ENCODE results near the gene P3R3URF.

Gene P3R3URF

DNA sequence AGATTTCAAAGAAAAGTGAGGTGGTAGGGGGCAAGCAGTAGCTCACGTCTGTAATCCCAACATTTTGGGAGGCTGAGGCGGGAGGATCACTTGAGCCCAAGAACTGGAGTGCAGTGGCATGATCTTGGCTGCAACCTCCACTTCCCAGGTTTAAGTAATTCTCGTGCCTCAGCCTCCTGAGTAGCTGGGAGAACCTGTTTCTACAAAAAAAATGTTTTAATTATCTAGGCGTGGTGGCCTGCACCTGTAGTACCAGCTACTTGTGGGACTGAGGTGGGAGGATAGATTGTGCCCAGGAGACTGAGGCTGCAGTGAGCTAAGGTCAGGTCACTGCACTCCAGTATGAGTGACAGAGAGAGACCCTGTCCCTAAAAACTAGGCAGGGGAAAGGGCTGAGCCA, 4.0 kb downstream of the P3R3URF start:
- H3K4me2 ChIP-seq (ENCODE audit: low read depth, low read length, poor library complexity, severe bottlenecking): no peak overlapping the region
- H3K27me3 ChIP-seq (ENCODE audit: low read length): no peaks in the 10 kb centered on the region
- no peak overlapping the region for H3K27ac ChIP-seq (ENCODE audit: low read depth, low read length)
- no peaks in the 10 kb centered on the region for H3F3A ChIP-seq (ENCODE audit: insufficient read depth)
- H3K79me2 ChIP-seq (ENCODE audit: insufficient read depth, low read length): no peaks in the 10 kb centered on the region
- no peaks in the 10 kb centered on the region for H3K9me3 ChIP-seq (ENCODE audit: insufficient read depth, low read length)
- H3K36me3 ChIP-seq (ENCODE audit: low read length): no peaks in the 10 kb centered on the region
- TF ChIP-seq, protein P1, sequence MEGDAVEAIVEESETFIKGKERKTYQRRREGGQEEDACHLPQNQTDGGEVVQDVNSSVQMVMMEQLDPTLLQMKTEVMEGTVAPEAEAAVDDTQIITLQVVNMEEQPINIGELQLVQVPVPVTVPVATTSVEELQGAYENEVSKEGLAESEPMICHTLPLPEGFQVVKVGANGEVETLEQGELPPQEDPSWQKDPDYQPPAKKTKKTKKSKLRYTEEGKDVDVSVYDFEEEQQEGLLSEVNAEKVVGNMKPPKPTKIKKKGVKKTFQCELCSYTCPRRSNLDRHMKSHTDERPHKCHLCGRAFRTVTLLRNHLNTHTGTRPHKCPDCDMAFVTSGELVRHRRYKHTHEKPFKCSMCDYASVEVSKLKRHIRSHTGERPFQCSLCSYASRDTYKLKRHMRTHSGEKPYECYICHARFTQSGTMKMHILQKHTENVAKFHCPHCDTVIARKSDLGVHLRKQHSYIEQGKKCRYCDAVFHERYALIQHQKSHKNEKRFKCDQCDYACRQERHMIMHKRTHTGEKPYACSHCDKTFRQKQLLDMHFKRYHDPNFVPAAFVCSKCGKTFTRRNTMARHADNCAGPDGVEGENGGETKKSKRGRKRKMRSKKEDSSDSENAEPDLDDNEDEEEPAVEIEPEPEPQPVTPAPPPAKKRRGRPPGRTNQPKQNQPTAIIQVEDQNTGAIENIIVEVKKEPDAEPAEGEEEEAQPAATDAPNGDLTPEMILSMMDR (IDR thresholded peaks at IDR 0.05; ENCODE audit: insufficient read depth, low read length, poor library complexity, severe bottlenecking): no peak
- H3K9me2 ChIP-seq (replicated peaks; ENCODE audit: insufficient read depth, low read length): no peaks in the 10 kb centered on the region
- H2AFZ ChIP-seq (ENCODE audit: low read depth, low read length, severe bottlenecking): no peak overlapping the region
- H3K4me3 ChIP-seq (ENCODE audit: insufficient read depth, low read length, poor library complexity, severe bottlenecking): no peak overlapping the region
- H4K20me1 ChIP-seq (ENCODE audit: low read depth, low read length): no peaks in the 10 kb centered on the region
- no peak overlapping the region for H3K9ac ChIP-seq (ENCODE audit: low read length)

DNA sequence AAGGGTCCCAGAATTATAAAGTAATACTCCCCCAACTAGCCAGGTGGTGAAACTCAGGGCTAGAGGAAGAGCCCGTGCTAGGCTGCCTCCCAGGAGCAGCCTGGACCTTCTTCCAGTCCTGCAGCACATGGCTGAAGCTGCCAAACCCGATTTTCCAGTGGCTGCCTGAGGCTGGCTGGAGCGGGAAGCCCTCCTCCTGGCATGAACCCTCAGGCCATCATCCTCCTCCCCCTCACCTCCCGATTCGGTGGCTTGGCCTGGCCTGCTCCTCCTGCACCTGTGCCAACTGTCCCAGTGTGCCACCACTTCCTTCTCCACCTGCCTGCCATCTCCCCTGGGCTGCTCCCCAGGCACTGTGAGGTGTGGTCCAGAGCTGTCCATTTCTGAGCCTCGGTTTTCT, 4.4 kb downstream of the P3R3URF start:
- Histone ChIP-seq H3K9me3 (ENCODE audit: insufficient read depth, low read length) (no peaks in the 10 kb centered on the region), H3K36me3 (ENCODE audit: low read length) (no peaks in the 10 kb centered on the region), H3K9ac (ENCODE audit: low read length) (no peak overlapping the region), H3K4me3 (ENCODE audit: insufficient read depth, low read length, poor library complexity, severe bottlenecking) (no peak overlapping the region), H3K27ac (ENCODE audit: low read depth, low read length) (no peak overlapping the region), H4K20me1 (ENCODE audit: low read depth, low read length) (no peaks in the 10 kb centered on the region), H3K9me2 (replicated peaks; ENCODE audit: insufficient read depth, low read length) (no peaks in the 10 kb centered on the region), H3K79me2 (ENCODE audit: insufficient read depth, low read length) (no peaks in the 10 kb centered on the region), H3F3A (ENCODE audit: insufficient read depth) (no peaks in the 10 kb centered on the region), H2AFZ (ENCODE audit: low read depth, low read length, severe bottlenecking) (no peak overlapping the region), H3K27me3 (ENCODE audit: low read length) (no peaks in the 10 kb centered on the region), H3K4me2 (ENCODE audit: low read depth, low read length, poor library complexity, severe bottlenecking) (no peak overlapping the region)
- no peak for TF ChIP-seq EZH2phosphoT487 (conservative IDR thresholded peaks at IDR 0.05; ENCODE audit: low read length)
- TF ChIP-seq, protein P1 (IDR thresholded peaks at IDR 0.05; ENCODE audit: insufficient read depth, low read length, poor library complexity, severe bottlenecking): no peak

DNA sequence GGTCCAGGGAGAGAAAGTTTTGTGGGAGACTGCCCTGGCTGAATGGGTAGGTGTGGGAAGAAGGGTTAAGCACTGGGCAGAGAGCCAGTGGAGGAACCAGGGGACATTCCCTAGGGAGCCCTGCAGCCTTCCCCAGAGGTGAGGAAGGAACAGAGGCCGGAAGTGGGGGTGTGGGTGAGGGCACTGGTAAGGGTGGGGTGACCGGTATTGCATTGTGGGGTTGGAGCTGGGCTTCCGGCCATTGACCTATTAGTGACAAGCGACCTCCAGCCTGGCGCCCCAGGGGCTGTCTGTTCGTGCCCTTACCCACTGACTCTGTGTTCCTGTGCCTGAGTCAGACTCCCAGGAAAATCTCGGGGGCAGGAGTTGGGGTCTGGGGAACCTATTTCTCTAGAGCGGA, 4.9 kb downstream of the P3R3URF start:
- no peaks in the 10 kb centered on the region for H3K9me3 ChIP-seq (ENCODE audit: insufficient read depth, low read length)
- H3K9ac ChIP-seq (ENCODE audit: low read length): no peak overlapping the region
- no peaks in the 10 kb centered on the region for H3F3A ChIP-seq (ENCODE audit: insufficient read depth)
- H3K27me3 ChIP-seq (ENCODE audit: low read length): no peaks in the 10 kb centered on the region
- no peaks in the 10 kb centered on the region for H3K9me2 ChIP-seq (replicated peaks; ENCODE audit: insufficient read depth, low read length)
- no peaks in the 10 kb centered on the region for H3K36me3 ChIP-seq (ENCODE audit: low read length)
- no peak overlapping the region for H3K4me3 ChIP-seq (ENCODE audit: insufficient read depth, low read length, poor library complexity, severe bottlenecking)
- no peaks in the 10 kb centered on the region for H3K79me2 ChIP-seq (ENCODE audit: insufficient read depth, low read length)
- H2AFZ ChIP-seq (ENCODE audit: low read depth, low read length, severe bottlenecking): no peak overlapping the region
- H3K27ac ChIP-seq (ENCODE audit: low read depth, low read length): no peak overlapping the region
- TF ChIP-seq EZH2phosphoT487 (conservative IDR thresholded peaks at IDR 0.05; ENCODE audit: low read length): no peak
- TF ChIP-seq, protein P1 (IDR thresholded peaks at IDR 0.05; ENCODE audit: insufficient read depth, low read length, poor library complexity, severe bottlenecking): no peak
- H4K20me1 ChIP-seq (ENCODE audit: low read depth, low read length): no peaks in the 10 kb centered on the region
- H3K4me2 ChIP-seq (ENCODE audit: low read depth, low read length, poor library complexity, severe bottlenecking): no peak overlapping the region
